SK-N-SH (cell line): ENCODE results near the gene CCL17.

Experiments
- CTCF ChIP-seq: fragments of 200-600 bp; sonication (generic); IDR thresholded peaks from 2 replicates; pipeline ENCODE4 v1.6.1; 2017; ENCODE audit warnings: antibody characterized with exemption, mild to moderate bottlenecking, moderate library complexity
- EP300 ChIP-seq, 2 experiments: IDR thresholded peaks; 2 replicates each; pipeline versions ENCODE4 v1.4.0 to v1.6.1; 2012; ENCODE audit warnings: borderline replicate concordance in 1 of 2, low read depth in 1 of 2, low read length in 1 of 2
- EZH2phosphoT487 ChIP-seq: fragments of 200-600 bp; sonication (generic); IDR thresholded peaks from 2 replicates; pipeline ENCODE4 v1.6.1; 2017; ENCODE audit warnings: low read depth, mixed run types, mild to moderate bottlenecking, antibody characterized with exemption, moderate library complexity, borderline replicate concordance
- RAD21 ChIP-seq: IDR thresholded peaks from 2 replicates; pipeline ENCODE4 v1.6.1; 2012; ENCODE audit warnings: mild to moderate bottlenecking, low read length

DNA sequence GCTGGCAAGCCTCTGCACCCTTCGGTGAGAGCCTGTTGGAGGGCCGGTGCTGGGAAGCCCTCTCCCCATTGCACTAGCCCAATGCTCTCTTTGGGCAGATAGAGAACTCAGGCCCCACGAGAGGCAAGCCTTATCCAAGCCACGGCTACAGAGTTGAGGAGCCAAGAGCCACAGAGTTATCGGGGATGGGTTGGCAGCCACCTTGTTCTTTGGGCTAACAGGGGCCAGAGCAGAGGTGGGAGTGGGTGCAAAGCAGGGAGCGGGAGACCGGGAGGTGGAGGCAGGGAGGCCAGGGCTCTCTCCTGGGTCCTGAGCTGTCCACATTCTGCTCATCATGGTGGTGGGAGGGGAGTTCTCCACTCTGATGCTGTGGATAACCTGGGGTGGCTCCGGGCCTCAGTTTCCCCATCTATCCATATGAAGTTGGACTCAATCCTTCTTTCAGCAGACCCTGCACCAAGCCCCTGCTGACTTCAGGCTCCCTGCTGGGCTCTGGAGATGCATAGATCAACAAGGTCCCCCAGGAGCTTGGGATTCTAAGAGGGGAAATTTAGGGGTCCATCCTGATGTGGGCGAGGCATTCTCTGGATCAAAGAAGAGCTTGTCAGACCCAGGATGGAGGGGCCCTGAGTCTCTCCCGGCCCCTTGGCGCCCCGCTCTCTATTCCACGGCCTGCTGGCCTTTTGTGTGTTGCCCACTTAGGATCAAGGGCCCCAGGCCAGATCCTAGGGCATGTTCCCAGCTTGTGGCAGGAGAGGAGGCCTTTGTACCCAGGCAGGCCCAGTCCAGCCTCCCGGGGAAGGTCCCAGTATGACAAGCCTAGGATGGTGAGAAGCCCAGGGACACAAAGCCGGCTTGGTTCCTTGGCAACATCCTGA, 32.8 kb upstream of the CCL17 start:
- TF ChIP-seq EP300 (IDR thresholded peaks at IDR 0.05; ENCODE audit: borderline replicate concordance in 1 of 2, low read depth in 1 of 2, low read length in 1 of 2) (no peak), RAD21 (no peak), EZH2phosphoT487 (no peak), CTCF (no peak)
